Posterior vena cava (tissue), 2 donors: Measurements from ENCODE around the gene TMEM63B. TPM values are rescaled to one million over a fixed set of nuclear protein-coding genes. Genes with fewer than 3 reads are reported as not detected.
"Not testable (repeated sequence)": the region's sequence is repeated elsewhere in the genome, so short reads cannot be mapped to it uniquely, and the experiment has no call there.

ENCODE experiments used
- DNase-seq: peaks from one replicate; pipeline ENCODE4 v3.0.0-alpha.2; 2020; ENCODE audit warnings: low spot score
- intact Hi-C, 2 donors: fragments of 100-400 bp; cut with DNase I; formaldehyde crosslinking; loops; one replicate each; pipeline versions ENCODE4 v1.14.1 to v1.14.2; 2022 to 2023
- long read RNA-seq, 2 donors: library from polyadenylated mRNA; unstranded; transcript quantifications; one replicate each; pipeline ENCODE4 v2.0.0, GENCODE V29; 2020 to 2021
- total RNA-seq, 2 donors: library from RNA; stranded (reverse); fragmentation: NEBNext Ultra II Directional; extraction: Animal tissue kit (Norgen Biotek cat#: 25700); gene quantifications; one replicate each; pipeline ENCODE4 v1.2.1, GENCODE V29; 2021
- donor health status: DM: yes; HTN: yes; CAD: no.
- donor health status: DM: yes; HTN: yes; CAD: no.

Gene TMEM63B
- total RNA-seq = 10 to 100 TPM; 23.7 to 28.1 TPM
- long read RNA-seq, donor 1, partial matches to known transcripts = 4 of 6 reads
- long read RNA-seq, donor 1, other reads (novel, unspliced or antisense) = 1 of 6 reads
- long read RNA-seq, donor 2, partial matches to known transcripts = 4 of 4 reads
- long read RNA-seq, donor 2, other reads (novel, unspliced or antisense) = 0 of 4 reads

- intact Hi-C loops = no loop called here
Measured at GRCh38 chr6:44127186-44128019, at the start of gene TMEM63B, which contains the start of gene MRPL14. TSS of gene TMEM63B (plus strand) at chr6:44127554. CDS start at chr6:44134585, 7,031 bp downstream. TSS of gene MRPL14 (minus strand) at chr6:44127452. CDS start at chr6:44116611, 10,841 bp downstream.

GRCh38 chr6:44078219-44078826 is 49.0 kb upstream of the TMEM63B start:
- DNase-seq = no peak
- intact Hi-C loops = loop anchor here in 1 of 2 donors (2.0 to 5.0 kb wide), 3 partner anchors 310 to 411 kb away; no protein-coding TSS in a partner anchor

More at GRCh38 chr6:44127186-44128019, at the start of gene TMEM63B, which contains the start of gene MRPL14:
- peak; percentile 97 for DNase-seq

- intact Hi-C loops = loop anchor here (1.0 to 5.0 kb wide), 4 partner anchors 310 to 412 kb away; no protein-coding TSS in a partner anchor
- no peak for DNase-seq
Measured at GRCh38 chr6:44078827-44079671, 48.3 kb upstream of the TMEM63B start.

- DNase-seq = no peak
- intact Hi-C loops = loop anchor here (1.0 to 5.0 kb wide), 4 partner anchors 311 to 412 kb away; no protein-coding TSS in a partner anchor
Measured at GRCh38 chr6:44079672-44080071, 47.7 kb upstream of the TMEM63B start.

GRCh38 chr6:44080561-44081521 is 46.5 kb upstream of the TMEM63B start:
- no peak for DNase-seq
- intact Hi-C loops = no loop called here

- intact Hi-C loops = no loop called here
Measured at GRCh38 chr6:44081753-44082152, 45.6 kb upstream of the TMEM63B start.

GRCh38 chr6:44082872-44083321 is 44.5 kb upstream of the TMEM63B start:
- intact Hi-C loops = no loop called here
- no peak for DNase-seq

More at GRCh38 chr6:44081753-44082152, 45.6 kb upstream of the TMEM63B start:
- DNase-seq = no peak

- intact Hi-C loops = no loop called here
Measured at GRCh38 chr6:44084231-44085014, 42.9 kb upstream of the TMEM63B start.

GRCh38 chr6:44085219-44085618 is 42.1 kb upstream of the TMEM63B start:
- intact Hi-C loops = no loop called here
- DNase-seq = no peak

More at GRCh38 chr6:44084231-44085014, 42.9 kb upstream of the TMEM63B start:
- DNase-seq = no peak

GRCh38 chr6:44086931-44087574 is 40.3 kb upstream of the TMEM63B start:
- intact Hi-C loops = loop anchor here in 1 of 2 donors (1.0 kb wide), 1 partner anchor 33 kb away; no protein-coding TSS in a partner anchor

GRCh38 chr6:44087623-44088022 is 39.7 kb upstream of the TMEM63B start:
- no peak for DNase-seq
- intact Hi-C loops = no loop called here

More at GRCh38 chr6:44086931-44087574, 40.3 kb upstream of the TMEM63B start:
- DNase-seq = no peak

- DNase-seq = no peak
- intact Hi-C loops = no loop called here
Measured at GRCh38 chr6:44088827-44089590, 38.3 kb upstream of the TMEM63B start.

- DNase-seq = no peak
- intact Hi-C loops = loop anchor here in 1 of 2 donors (10.0 kb wide), 1 partner anchor 244 kb away; no protein-coding TSS in a partner anchor
Measured at GRCh38 chr6:44090465-44090864, 36.9 kb upstream of the TMEM63B start.

- intact Hi-C loops = loop anchor here in 1 of 2 donors (10.0 kb wide), 1 partner anchor 243 kb away; no protein-coding TSS in a partner anchor
Measured at GRCh38 chr6:44091356-44091755, 36.0 kb upstream of the TMEM63B start.

More at GRCh38 chr6:44091356-44091755, 36.0 kb upstream of the TMEM63B start:
- not testable (repeated sequence) for DNase-seq
